Activated naive CD4-positive, alpha-beta T cell (primary cell): ENCODE results near the gene GBP7.

ENCODE experiments used
- DNase-seq, 4 experiments: peaks; one replicate each; lab custom pipeline; 2025; lab: John Stamatoyannopoulos, UW

Gene GBP7

GRCh38 chr1:89114662-89115061, 61.1 kb downstream of the GBP7 start:
- no peak for DNase-seq

- DNase-seq = no peak
These were observed 62.8 kb downstream of the GBP7 start for GRCh38 chr1:89112871-89113613.

- no peak for DNase-seq
These were observed 71.1 kb downstream of the GBP7 start for GRCh38 chr1:89104687-89105086.

- DNase-seq = no peak
These were observed 71.7 kb downstream of the GBP7 start for GRCh38 chr1:89104147-89104546.

- no peak for DNase-seq
These were observed 73.8 kb downstream of the GBP7 start for GRCh38 chr1:89102021-89102420.

- no peak for DNase-seq
These were observed 75.4 kb downstream of the GBP7 start for GRCh38 chr1:89100412-89100811.

- no peak for DNase-seq
These were observed 76.9 kb downstream of the GBP7 start for GRCh38 chr1:89098857-89099256.

GRCh38 chr1:89095737-89096136, 80.1 kb downstream of the GBP7 start:
- DNase-seq = no peak

- no peak for DNase-seq
These were observed 85.8 kb downstream of the GBP7 start for GRCh38 chr1:89089962-89090361.

GRCh38 chr1:89088572-89088971, 87.2 kb downstream of the GBP7 start:
- DNase-seq = no peak

GRCh38 chr1:89087241-89087640, 88.6 kb downstream of the GBP7 start:
- no peak for DNase-seq

GRCh38 chr1:89085781-89086180, 90.0 kb downstream of the GBP7 start:
- peak in 1 of 4 experiments; percentile 12 for DNase-seq
